Right atrium auricular region (tissue), 2 donors: Measurements from ENCODE around the gene RHBDF2. TPM values are rescaled to one million over a fixed set of nuclear protein-coding genes. Genes with fewer than 3 reads are reported as not detected.
A peak's percentile ranks its signal among the peaks of the same experiment; 100 is the strongest.

ENCODE experiments used
- DNase-seq: peaks from one replicate; pipeline ENCODE4 v3.0.0-alpha.2; 2019; ENCODE audit warnings: low spot score
- H3K27ac ChIP-seq, 2 donors: fragments of 200-600 bp; sonication (generic); 1 replicate in 1 of 2; 2 replicates in 1 of 2; pipeline ENCODE4 v1.5.1; 2016 to 2019
- H3K27me3 ChIP-seq, 2 donors: fragments of 200-600 bp; sonication (generic); one replicate each; pipeline versions ENCODE4 v1.5.1 to v1.6.0; 2017 to 2019
- H3K36me3 ChIP-seq: fragments of 200-600 bp; sonication (generic); one replicate; pipeline ENCODE4 v1.5.1; 2016
- H3K4me1 ChIP-seq, 2 donors: fragments of 200-600 bp; sonication (generic); one replicate each; pipeline versions ENCODE4 v1.5.1 to v1.6.0; 2017 to 2019
- H3K4me3 ChIP-seq, 2 donors: fragments of 200-600 bp; sonication (generic); 1 replicate in 1 of 2; 2 replicates in 1 of 2; pipeline ENCODE4 v1.5.1; 2017 to 2019; ENCODE audit warnings: mild to moderate bottlenecking in 1 of 2, moderate library complexity in 1 of 2
- H3K9me3 ChIP-seq, 2 donors: fragments of 200-600 bp; sonication (generic); one replicate each; pipeline ENCODE4 v1.5.1; 2019
- CTCF ChIP-seq, 2 donors: fragments of 200-600 bp; sonication (generic); IDR thresholded peaks; one replicate each; pipeline ENCODE4 v1.5.1; 2019; ENCODE audit warnings: antibody characterized with exemption in 2 of 2
- total RNA-seq, 2 donors: library from RNA; depleted of rRNA; stranded (reverse); fragments of >200 nt; gene quantifications; one replicate each; pipeline ENCODE4 v1.1.0, GENCODE V29; 2016

RHBDF2 gene
- 10 to 100 TPM; 13.6 to 14.8 TPM for total RNA-seq

GRCh38 chr17:76501018-76501826 is at the start of gene RHBDF2:
Gene RHBDF2 (minus strand): TSS chr17:76501423. CDS start chr17:76481524, 19,899 bp downstream.
- H3K9me3 ChIP-seq, result no peaks in the 10 kb centered on the region
- H3K27ac ChIP-seq, result peak within 1 kb of the TSS; percentile 90 to 94
- H3K4me1 ChIP-seq, result peaks cover 0 to 55% of the 10 kb centered on the region in 2 donors
- H3K4me3 ChIP-seq, result peak within 1 kb of the TSS; percentile 59 to 78
- peak; percentile 91 for DNase-seq
- no peaks in the 10 kb centered on the region for H3K27me3 ChIP-seq
- H3K36me3 ChIP-seq, result no peaks in the 10 kb centered on the region
- no peak for TF ChIP-seq CTCF (IDR thresholded peaks at IDR 0.05)

DNA sequence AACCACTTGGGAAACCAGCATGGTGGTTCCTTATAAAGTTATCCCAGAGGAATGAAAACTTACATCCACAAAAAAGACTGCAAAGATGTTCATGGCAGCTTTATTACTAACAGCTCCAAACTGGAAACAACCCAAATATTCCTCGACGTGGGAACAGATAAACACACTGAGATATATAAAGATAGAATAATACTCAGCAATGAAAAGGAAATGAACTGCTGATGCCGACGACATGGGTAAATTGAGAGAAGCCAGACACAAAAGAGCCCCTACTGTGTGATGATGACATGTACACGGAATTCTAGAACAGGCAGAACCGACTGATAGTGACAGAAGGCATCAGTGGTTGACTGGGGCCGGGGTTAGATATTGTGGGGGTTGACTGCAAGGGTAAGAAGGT is 48.3 kb upstream of the RHBDF2 start:
- H3K4me1 ChIP-seq, result peaks cover 0 to 61% of the 10 kb centered on the region in 2 donors
- H3K36me3 ChIP-seq, result no peaks in the 10 kb centered on the region
- no peak overlapping the region for H3K27ac ChIP-seq
- H3K9me3 ChIP-seq, result no peaks in the 10 kb centered on the region
- TF ChIP-seq CTCF (IDR thresholded peaks at IDR 0.05), result no peak
- no peak overlapping the region for H3K4me3 ChIP-seq
- H3K27me3 ChIP-seq, result no peaks in the 10 kb centered on the region
- no peak for DNase-seq

GRCh38 chr17:76549215-76549518 is 47.9 kb upstream of the RHBDF2 start:
- Histone ChIP-seq H3K27ac (no peak overlapping the region), H3K4me3 (no peak overlapping the region), H3K27me3 (no peaks in the 10 kb centered on the region), H3K36me3 (no peaks in the 10 kb centered on the region), H3K9me3 (no peaks in the 10 kb centered on the region), H3K4me1 (peaks cover 0 to 61% of the 10 kb centered on the region in 2 donors)
- no peak for DNase-seq
- no peak for TF ChIP-seq CTCF (IDR thresholded peaks at IDR 0.05)

- TF ChIP-seq CTCF (IDR thresholded peaks at IDR 0.05), result no peak
- no peaks in the 10 kb centered on the region for H3K9me3 ChIP-seq
- peaks cover 0 to 61% of the 10 kb centered on the region in 2 donors for H3K4me1 ChIP-seq
- DNase-seq, result no peak
- H3K27me3 ChIP-seq, result no peaks in the 10 kb centered on the region
- H3K27ac ChIP-seq, result peak overlapping the region; percentile 48 to 52
- no peaks in the 10 kb centered on the region for H3K36me3 ChIP-seq
- H3K4me3 ChIP-seq, result no peak overlapping the region
Measured at GRCh38 chr17:76548378-76549214, 47.4 kb upstream of the RHBDF2 start.

DNA sequence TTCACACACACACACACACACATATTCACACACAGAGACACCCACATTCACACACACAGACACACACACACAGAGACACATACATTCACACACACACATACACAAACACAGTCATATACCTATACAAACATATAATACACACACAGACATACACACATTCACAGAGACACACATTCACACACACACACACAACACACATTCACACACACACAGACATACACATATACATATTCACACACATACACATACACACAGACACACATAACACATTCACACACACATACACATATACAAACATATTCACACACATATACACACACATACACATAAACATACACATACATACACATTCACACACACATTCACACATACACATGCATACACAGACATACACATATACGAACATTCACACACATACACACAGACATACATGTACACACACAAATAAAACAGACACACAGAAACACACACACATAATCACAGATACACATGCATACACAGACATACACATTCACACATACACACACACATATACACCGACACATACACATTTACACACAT is 46.5 kb upstream of the RHBDF2 start:
- Histone ChIP-seq H3K27ac (no peak overlapping the region), H3K27me3 (no peaks in the 10 kb centered on the region), H3K4me3 (no peak overlapping the region), H3K4me1 (peaks cover 0 to 69% of the 10 kb centered on the region in 2 donors), H3K9me3 (no peaks in the 10 kb centered on the region), H3K36me3 (no peaks in the 10 kb centered on the region)
- DNase-seq, result no peak
- no peak for TF ChIP-seq CTCF (IDR thresholded peaks at IDR 0.05)
